GM19395 (cell line): ENCODE data around the gene SHQ1.

Experiments
- ATAC-seq: cut with Tn5 transposase; IDR thresholded peaks from one replicate; pipeline ENCODE4 v1.9.1; 2021; ENCODE audit warnings: mild to moderate bottlenecking, moderate library complexity; ENCODE audit not compliant: unreplicated experiment

SHQ1 gene

DNA sequence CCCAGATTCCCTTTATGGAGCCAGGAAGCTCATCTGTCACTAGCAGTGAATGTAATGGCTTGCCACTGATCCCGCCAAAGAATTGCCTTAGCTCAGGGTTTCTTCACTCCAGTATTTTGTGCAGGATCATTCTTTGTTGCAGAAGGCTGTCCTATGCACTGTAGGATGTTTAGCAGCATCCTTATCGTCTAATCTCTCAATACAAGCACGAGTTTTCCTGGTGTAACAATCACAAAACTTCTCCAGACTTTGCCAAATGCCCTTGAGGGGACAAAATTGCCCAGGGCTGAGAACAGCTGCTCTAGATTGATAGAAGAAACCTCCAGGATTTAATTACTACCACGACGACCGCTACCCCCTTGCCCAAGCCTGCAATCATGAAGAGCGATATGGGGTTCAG, 6.8 kb upstream of the SHQ1 start:
- ATAC-seq: no peak

DNA sequence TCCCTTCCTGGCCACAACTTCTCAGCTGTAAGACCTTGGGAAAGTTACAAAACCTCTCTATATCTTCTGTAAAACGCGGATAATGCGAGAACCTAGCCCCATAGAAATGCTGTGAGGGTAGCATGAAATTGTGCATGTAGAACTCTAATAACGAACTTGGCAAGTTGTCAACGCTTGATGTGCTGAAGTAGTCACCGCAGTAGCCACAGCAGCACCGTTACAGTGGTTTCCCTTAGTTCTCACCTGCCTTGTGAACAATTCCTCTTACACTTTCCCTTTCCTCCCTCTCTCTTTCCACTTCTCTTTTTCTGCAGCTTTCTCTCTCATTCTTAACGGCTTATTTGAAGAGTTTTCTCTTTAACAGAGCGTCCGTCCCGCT, 447 bp upstream of the SHQ1 start:
- peak; percentile 65 for ATAC-seq

DNA sequence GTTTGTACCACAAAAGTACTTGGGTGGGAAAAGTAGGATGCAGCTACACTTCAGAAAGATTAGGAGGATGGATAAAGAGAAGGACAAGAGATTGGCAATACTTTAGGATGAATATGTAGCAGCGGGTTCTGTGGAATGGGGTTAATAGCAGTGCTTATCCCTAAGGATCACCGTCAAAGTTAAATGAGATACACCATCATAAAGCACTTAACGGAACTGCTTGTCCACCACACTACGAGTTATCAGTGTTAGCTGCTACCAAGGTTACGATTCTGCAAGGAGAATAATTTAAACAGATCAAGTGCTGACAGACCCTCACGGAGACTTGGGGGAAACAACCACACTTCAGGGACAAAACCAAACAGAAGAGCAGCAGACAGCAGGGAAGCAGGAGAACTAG, 963 bp downstream of the SHQ1 start:
- ATAC-seq: no peak

DNA sequence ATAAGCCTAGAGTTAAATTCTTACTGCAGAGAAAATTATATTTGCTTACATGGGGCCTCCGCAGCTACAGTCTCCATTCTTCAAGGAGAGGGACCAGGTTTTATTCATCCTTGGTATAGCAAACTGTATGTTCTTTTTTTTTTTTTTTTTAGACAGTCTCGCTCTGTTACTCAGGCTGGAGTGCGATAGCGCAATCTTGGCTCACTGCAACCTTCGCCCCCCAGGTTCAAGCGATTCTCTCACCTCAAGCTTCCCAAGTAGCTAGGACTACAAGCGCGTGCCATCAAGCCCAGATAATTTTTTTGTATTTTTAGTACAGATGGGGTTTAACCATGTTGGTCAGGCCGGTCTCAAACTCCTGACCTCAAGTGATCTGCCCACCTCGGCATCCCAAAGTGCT, 2.1 kb downstream of the SHQ1 start:
- ATAC-seq: no peak

DNA sequence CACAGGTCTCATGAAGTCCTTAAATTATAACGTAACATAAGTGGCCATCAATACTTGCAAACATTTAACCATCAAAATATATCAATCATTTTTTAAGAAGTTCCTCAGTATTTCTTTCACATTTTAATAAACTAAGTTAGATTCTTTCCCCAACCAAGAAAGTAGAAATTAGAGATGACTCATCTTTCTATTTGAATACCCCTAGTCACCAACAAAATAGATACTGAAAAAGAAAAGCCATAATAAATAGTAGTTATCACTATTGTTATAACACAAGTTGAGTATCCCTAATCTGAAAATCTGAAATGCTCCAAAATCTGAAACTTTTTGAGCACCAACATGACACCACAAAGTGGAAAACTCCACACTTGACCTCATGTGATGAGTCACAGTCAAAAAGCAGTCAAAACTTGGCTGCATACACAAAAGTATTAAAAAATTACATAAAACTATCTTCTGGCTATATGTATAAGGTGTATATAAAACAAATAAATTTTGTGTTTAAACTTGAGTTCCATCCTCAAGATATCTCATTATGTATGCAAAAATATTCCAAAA, 3.7 kb downstream of the SHQ1 start:
- no peak for ATAC-seq

GRCh38 chr3:72839057-72839456, 9.2 kb downstream of the SHQ1 start:
- no peak for ATAC-seq

DNA sequence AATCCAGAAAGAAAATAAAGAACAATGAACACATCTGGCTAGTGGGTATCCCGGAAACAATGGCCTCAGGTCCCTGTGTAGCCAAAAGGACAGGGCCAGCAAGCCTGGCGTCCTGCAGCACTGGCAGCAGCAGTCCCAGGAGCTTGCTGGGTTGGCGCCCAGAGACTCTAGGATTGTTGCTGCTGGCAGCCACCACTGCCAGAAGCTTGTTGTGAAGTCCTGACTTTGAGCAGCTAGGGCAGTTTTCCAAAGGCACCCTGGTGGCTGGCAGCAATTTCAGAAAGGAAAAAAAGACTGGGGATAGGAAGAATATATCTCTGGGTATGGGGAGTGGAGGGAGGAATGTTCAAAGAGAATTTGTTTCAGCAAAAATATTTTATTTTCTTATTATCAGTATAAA, 11.3 kb downstream of the SHQ1 start:
- no peak for ATAC-seq

DNA sequence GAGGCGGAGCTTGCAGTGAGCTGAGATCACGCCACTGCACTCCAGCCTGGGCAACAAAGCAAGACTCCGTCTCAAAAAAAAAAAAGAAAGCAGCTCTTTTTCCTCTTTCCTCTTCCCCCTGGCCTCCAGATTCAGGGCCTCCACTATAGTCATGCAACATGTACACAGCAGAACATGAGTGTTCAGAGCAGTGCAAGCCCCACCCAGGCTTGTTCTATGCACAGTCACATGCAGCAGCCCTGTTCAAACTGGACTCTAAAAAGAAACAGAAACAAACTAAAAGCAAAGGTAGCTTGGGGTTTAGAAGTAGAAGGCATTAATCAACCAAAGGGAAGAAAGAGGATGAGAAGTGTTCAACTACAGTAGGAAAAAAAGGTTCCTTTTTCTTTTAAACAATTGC, 11.8 kb downstream of the SHQ1 start:
- ATAC-seq: no peak

GRCh38 chr3:72830452-72831223, 17.6 kb downstream of the SHQ1 start:
- ATAC-seq: no peak

- no peak for ATAC-seq
These were observed 18.5 kb downstream of the SHQ1 start for GRCh38 chr3:72829701-72830100.

- ATAC-seq: peak; percentile 38
These were observed 27.0 kb downstream of the SHQ1 start for GRCh38 chr3:72821161-72821781.

GRCh38 chr3:72820415-72820814, 27.8 kb downstream of the SHQ1 start:
- no peak for ATAC-seq

GRCh38 chr3:72818905-72819304, 29.3 kb downstream of the SHQ1 start:
- no peak for ATAC-seq

- ATAC-seq: no peak
These were observed 30.0 kb downstream of the SHQ1 start for GRCh38 chr3:72818092-72818773.

DNA sequence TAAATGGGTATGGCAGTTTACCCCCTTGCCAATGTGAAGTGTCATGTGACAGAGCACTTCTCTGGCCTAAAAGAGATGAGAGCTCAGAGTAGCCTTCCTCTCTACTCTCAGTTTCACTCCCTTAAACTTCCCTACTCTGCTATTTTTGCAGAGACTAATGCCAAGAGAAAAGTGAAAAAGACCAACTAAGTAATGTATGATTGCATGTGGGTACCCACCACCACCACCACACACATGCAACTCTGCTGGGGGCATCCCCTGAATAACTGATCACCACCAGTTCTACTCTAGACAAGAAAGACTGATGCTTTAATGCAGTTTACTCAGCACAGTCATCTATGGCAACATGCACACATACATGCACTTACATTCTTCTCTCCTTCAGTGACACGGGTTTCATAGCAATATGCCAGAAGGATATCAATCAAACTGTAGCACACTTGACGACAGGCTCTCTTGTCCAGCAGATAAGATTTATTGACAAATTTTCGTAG, 31.3 kb downstream of the SHQ1 start:
- ATAC-seq: peak; percentile 53

- peak; percentile 58 for ATAC-seq
These were observed 33.9 kb downstream of the SHQ1 start for GRCh38 chr3:72814308-72814707.

DNA sequence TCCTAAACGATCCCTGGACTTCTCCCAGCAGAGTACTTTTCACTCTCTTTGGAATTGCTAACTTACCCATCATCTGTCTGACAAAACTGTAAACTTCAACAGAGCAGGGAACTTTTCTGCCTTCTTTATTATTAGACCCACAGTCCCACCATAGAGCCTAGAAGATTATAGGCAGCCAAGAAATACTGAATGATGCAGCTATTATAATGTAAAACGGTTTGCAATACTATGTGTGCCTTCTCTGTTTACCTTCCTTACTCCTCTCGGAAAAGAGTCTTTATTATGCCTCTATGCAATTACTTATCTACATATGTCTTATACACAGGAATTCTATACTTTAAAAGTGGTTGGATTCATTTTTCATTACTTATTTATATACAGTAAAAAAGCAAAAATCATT, 36.0 kb downstream of the SHQ1 start:
- no peak for ATAC-seq

DNA sequence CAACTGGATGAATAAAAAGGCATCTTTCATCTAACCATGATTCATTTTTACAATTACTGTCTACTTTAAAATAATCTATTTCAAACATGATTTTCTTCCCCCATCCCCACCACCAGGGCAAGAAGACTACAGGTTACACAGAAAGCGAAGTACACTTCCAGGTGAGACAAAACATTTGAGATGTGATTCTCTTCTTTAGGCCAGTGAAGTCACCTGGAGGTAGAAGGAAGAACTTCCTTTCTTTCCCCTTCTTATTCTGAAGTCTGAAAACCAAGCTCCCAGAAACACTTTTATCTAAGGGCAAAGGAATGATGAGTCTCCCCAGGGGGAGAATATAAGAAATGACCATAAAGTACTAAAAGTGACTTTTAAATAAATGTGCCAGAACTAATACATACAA, 36.7 kb downstream of the SHQ1 start:
- no peak for ATAC-seq

GRCh38 chr3:72810659-72811434, 37.4 kb downstream of the SHQ1 start:
- ATAC-seq: no peak

DNA sequence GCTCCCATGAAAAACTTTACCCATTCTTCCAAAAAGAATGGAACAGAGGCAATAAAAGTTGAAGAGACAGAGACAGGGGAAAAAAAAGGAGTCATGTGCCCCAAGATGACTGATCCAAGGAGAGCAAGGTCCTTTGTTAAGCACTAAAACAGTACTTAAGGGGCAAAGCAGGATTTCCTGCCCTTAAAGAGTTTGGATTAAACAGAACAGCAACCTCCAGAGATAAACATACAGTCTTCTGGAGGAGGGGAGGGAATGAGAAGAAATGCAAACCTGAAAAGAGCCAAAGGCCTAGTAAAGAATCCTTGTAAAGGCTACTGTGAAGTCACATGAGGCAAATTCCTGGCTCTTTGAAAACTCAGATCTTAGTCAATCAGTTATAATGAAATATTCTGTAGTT, 38.2 kb downstream of the SHQ1 start:
- no peak for ATAC-seq

DNA sequence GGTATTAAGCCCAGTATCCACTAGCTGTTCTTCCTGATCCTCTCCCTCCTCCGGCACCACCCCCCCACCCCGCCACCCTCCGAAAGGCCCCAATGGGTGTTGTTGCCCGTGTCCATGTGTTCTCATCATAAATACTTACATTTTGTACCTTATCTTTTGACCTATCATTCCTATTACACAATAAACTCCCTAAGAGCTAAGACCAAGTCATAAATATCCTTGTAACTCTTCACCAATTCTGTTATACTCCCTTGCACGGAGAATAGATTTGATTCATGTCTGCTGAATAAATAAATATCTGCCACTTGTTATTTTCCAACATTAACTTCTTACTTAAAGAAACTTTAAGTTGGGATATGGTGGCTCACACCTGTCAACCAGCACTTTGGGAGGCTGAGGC, 43.9 kb downstream of the SHQ1 start:
- no peak for ATAC-seq
